ENCODE results near the gene SPAG17.

Gene SPAG17

DNA sequence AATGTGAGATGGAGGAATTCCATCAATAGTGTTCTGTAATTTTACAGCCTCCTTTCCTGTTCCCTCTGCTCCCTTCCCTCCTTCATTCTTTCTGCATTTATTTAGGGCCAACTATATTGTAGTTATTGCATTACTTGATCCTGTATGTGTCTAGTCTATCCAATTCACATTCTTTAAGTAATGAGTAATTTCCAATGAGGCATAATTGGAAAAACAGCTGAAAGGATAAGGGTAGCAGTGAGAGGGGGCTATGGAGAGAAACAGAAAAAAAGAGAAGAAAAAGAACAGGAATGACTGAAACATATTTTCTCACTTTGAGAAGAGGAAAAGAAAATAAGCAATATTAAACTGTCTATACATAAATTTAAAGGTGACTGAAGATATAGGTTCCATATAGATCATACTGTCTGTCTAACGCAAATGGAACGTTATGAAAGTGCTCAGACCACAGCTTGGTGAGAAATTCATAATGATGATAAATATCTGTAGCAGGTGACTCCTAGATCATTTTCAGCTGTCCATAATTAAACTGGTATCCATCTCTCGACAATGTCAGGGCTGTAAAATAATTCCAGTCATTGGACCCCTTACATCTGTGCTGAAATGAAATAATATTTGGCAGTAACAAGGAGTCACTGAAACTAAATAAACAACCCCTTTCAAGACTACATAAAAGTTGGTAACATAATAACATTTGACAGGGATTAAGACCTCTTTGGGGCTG, 61.8 kb downstream of the SPAG17 start:
- H3K9ac ChIP-seq (ENCODE audit: low read depth in 1 of 2, low read length in 2 of 2), result no peak overlapping the region

GRCh38 chr1:118122234-118123004, 62.6 kb downstream of the SPAG17 start:
- no peak overlapping the region for H3K27ac ChIP-seq (ENCODE audit: low read depth, low read length)
- H3K9ac ChIP-seq (ENCODE audit: low read depth in 1 of 2, low read length in 2 of 2), result no peak overlapping the region
- no peaks in the 10 kb centered on the region for H3K27me3 ChIP-seq (ENCODE audit: control insufficient read depth in 1 of 2, insufficient read depth in 2 of 2, low read length in 2 of 2)
- H3K4me1 ChIP-seq (ENCODE audit: control insufficient read depth in 1 of 2, insufficient read depth in 2 of 2, low read length in 2 of 2), result no peaks in the 10 kb centered on the region
- H3K9me3 ChIP-seq (ENCODE audit: control insufficient read depth in 1 of 2, low read length in 2 of 2), result no peaks in the 10 kb centered on the region
- H3K36me3 ChIP-seq (ENCODE audit: control insufficient read depth in 1 of 2, insufficient read depth in 2 of 2, low read length in 2 of 2), result no peaks in the 10 kb centered on the region
- no peak overlapping the region for H3K4me3 ChIP-seq (ENCODE audit: low read depth in 1 of 2, low read length in 2 of 2)

More for the DNA sequence above, 61.8 kb downstream of the SPAG17 start:
- Histone ChIP-seq H3K9me3 (ENCODE audit: control insufficient read depth in 1 of 2, low read length in 2 of 2) (no peaks in the 10 kb centered on the region), H3K4me3 (ENCODE audit: low read depth in 1 of 2, low read length in 2 of 2) (no peak overlapping the region), H3K4me1 (ENCODE audit: control insufficient read depth in 1 of 2, insufficient read depth in 2 of 2, low read length in 2 of 2) (no peaks in the 10 kb centered on the region), H3K36me3 (ENCODE audit: control insufficient read depth in 1 of 2, insufficient read depth in 2 of 2, low read length in 2 of 2) (no peaks in the 10 kb centered on the region), H3K27ac (ENCODE audit: low read depth, low read length) (no peak overlapping the region), H3K27me3 (ENCODE audit: control insufficient read depth in 1 of 2, insufficient read depth in 2 of 2, low read length in 2 of 2) (no peaks in the 10 kb centered on the region)

GRCh38 chr1:118118873-118119463, 66.1 kb downstream of the SPAG17 start:
- Histone ChIP-seq H3K4me3 (ENCODE audit: low read depth in 1 of 2, low read length in 2 of 2) (no peak overlapping the region), H3K36me3 (ENCODE audit: control insufficient read depth in 1 of 2, insufficient read depth in 2 of 2, low read length in 2 of 2) (no peaks in the 10 kb centered on the region), H3K4me1 (ENCODE audit: control insufficient read depth in 1 of 2, insufficient read depth in 2 of 2, low read length in 2 of 2) (peaks cover 0 to 13% of the 10 kb centered on the region in 2 donors), H3K27me3 (ENCODE audit: control insufficient read depth in 1 of 2, insufficient read depth in 2 of 2, low read length in 2 of 2) (no peaks in the 10 kb centered on the region), H3K9me3 (ENCODE audit: control insufficient read depth in 1 of 2, low read length in 2 of 2) (no peaks in the 10 kb centered on the region), H3K9ac (ENCODE audit: low read depth in 1 of 2, low read length in 2 of 2) (no peak overlapping the region), H3K27ac (ENCODE audit: low read depth, low read length) (no peak overlapping the region)

DNA sequence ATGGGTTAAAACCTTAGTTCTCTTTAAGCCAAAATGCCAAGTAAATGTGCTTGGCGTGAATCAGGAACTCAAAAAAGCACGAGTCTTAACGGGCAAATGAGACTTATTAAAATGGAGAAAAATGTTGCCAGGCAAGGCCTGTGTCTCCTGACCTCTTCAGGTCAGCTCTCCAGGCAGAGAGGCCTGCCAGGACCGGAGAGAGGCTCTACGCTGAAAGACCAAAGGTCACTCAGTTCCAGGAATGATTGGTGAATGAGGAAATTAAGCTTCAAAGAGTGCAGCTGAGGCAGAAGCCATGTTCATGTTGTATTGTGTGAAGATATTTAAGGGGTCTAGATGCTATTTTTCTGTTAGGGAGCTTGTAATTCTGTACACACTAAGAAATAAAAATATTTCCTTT, 66.6 kb downstream of the SPAG17 start:
- H3K4me3 ChIP-seq (ENCODE audit: low read depth in 1 of 2, low read length in 2 of 2), result no peak overlapping the region
- no peak overlapping the region for H3K27ac ChIP-seq (ENCODE audit: low read depth, low read length)
- no peaks in the 10 kb centered on the region for H3K9me3 ChIP-seq (ENCODE audit: control insufficient read depth in 1 of 2, low read length in 2 of 2)
- no peak overlapping the region for H3K9ac ChIP-seq (ENCODE audit: low read depth in 1 of 2, low read length in 2 of 2)
- peaks cover 0 to 13% of the 10 kb centered on the region in 2 donors for H3K4me1 ChIP-seq (ENCODE audit: control insufficient read depth in 1 of 2, insufficient read depth in 2 of 2, low read length in 2 of 2)
- no peaks in the 10 kb centered on the region for H3K36me3 ChIP-seq (ENCODE audit: control insufficient read depth in 1 of 2, insufficient read depth in 2 of 2, low read length in 2 of 2)
- no peaks in the 10 kb centered on the region for H3K27me3 ChIP-seq (ENCODE audit: control insufficient read depth in 1 of 2, insufficient read depth in 2 of 2, low read length in 2 of 2)

DNA sequence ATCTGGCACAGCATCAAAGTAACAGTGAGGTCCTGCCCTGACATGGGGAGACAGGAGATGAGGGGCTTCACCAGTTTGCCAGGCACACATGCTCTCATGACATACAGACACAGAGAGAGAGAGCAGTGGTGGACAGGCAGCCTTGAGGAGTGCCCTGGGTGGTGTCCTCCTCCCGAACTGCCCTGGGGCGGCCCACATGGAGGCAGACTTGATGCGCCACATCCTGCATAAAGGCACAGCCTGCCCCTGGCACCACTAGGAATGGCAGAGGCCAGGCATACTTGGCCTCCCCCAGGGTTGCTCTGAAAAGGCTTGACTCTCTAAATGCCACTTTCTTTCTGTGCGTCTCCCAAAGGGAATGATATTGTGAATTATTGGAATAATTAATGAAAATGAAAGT, 67.5 kb downstream of the SPAG17 start:
- no peak overlapping the region for H3K27ac ChIP-seq (ENCODE audit: low read depth, low read length)
- H3K27me3 ChIP-seq (ENCODE audit: control insufficient read depth in 1 of 2, insufficient read depth in 2 of 2, low read length in 2 of 2), result no peaks in the 10 kb centered on the region
- no peaks in the 10 kb centered on the region for H3K9me3 ChIP-seq (ENCODE audit: control insufficient read depth in 1 of 2, low read length in 2 of 2)
- no peaks in the 10 kb centered on the region for H3K36me3 ChIP-seq (ENCODE audit: control insufficient read depth in 1 of 2, insufficient read depth in 2 of 2, low read length in 2 of 2)
- peaks cover 0 to 13% of the 10 kb centered on the region in 2 donors for H3K4me1 ChIP-seq (ENCODE audit: control insufficient read depth in 1 of 2, insufficient read depth in 2 of 2, low read length in 2 of 2)
- H3K4me3 ChIP-seq (ENCODE audit: low read depth in 1 of 2, low read length in 2 of 2), result no peak overlapping the region
- H3K9ac ChIP-seq (ENCODE audit: low read depth in 1 of 2, low read length in 2 of 2), result no peak overlapping the region

- no peaks in the 10 kb centered on the region for H3K9me3 ChIP-seq (ENCODE audit: control insufficient read depth in 1 of 2, low read length in 2 of 2)
- no peaks in the 10 kb centered on the region for H3K36me3 ChIP-seq (ENCODE audit: control insufficient read depth in 1 of 2, insufficient read depth in 2 of 2, low read length in 2 of 2)
- H3K4me3 ChIP-seq (ENCODE audit: low read depth in 1 of 2, low read length in 2 of 2), result no peak overlapping the region
- no peak overlapping the region for H3K27ac ChIP-seq (ENCODE audit: low read depth, low read length)
- peaks cover 0 to 13% of the 10 kb centered on the region in 2 donors for H3K4me1 ChIP-seq (ENCODE audit: control insufficient read depth in 1 of 2, insufficient read depth in 2 of 2, low read length in 2 of 2)
- H3K9ac ChIP-seq (ENCODE audit: low read depth in 1 of 2, low read length in 2 of 2), result no peak overlapping the region
- H3K27me3 ChIP-seq (ENCODE audit: control insufficient read depth in 1 of 2, insufficient read depth in 2 of 2, low read length in 2 of 2), result no peaks in the 10 kb centered on the region
Measured at GRCh38 chr1:118116909-118117308, 68.1 kb downstream of the SPAG17 start.

GRCh38 chr1:118116401-118116800, 68.6 kb downstream of the SPAG17 start:
- no peaks in the 10 kb centered on the region for H3K27me3 ChIP-seq (ENCODE audit: control insufficient read depth in 1 of 2, insufficient read depth in 2 of 2, low read length in 2 of 2)
- H3K4me3 ChIP-seq (ENCODE audit: low read depth in 1 of 2, low read length in 2 of 2), result no peak overlapping the region
- H3K9ac ChIP-seq (ENCODE audit: low read depth in 1 of 2, low read length in 2 of 2), result no peak overlapping the region
- no peak overlapping the region for H3K27ac ChIP-seq (ENCODE audit: low read depth, low read length)
- no peaks in the 10 kb centered on the region for H3K9me3 ChIP-seq (ENCODE audit: control insufficient read depth in 1 of 2, low read length in 2 of 2)
- H3K4me1 ChIP-seq (ENCODE audit: control insufficient read depth in 1 of 2, insufficient read depth in 2 of 2, low read length in 2 of 2), result peaks cover 0 to 15% of the 10 kb centered on the region in 2 donors
- no peaks in the 10 kb centered on the region for H3K36me3 ChIP-seq (ENCODE audit: control insufficient read depth in 1 of 2, insufficient read depth in 2 of 2, low read length in 2 of 2)

DNA sequence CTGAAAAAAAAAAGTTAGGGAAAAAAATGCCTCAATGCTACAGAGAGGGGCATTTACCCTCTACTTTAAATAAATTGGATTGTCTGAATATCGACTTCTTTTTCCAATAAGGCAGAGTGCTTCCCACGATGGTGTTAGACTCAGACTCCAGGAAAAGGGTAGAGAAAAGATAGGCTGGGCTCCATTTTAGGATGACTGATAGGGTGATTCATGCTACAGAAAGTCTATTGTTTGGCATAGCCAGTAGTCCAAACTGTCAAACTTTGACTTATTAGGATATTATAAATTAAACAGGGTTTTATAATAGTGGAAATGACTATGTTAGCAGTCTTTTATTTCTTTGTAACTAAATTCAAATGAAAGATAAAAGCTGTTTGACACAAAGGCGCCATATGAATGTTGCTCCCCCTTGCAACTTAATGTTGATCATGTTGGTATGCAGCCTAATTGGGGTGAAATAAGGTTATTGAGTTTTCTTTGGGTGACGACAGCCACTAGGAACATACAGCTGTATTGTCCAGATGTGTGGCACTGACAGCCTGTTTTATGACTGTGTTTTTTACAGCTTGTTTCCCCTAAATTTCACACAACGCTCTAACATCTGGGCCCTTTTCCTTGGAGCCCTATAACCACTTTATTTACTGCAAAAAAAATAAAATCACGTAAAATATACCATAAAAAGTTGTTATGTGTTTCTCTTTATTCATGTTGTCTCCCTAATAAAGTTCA, 69.3 kb downstream of the SPAG17 start:
- no peak overlapping the region for H3K9ac ChIP-seq (ENCODE audit: low read depth in 1 of 2, low read length in 2 of 2)

DNA sequence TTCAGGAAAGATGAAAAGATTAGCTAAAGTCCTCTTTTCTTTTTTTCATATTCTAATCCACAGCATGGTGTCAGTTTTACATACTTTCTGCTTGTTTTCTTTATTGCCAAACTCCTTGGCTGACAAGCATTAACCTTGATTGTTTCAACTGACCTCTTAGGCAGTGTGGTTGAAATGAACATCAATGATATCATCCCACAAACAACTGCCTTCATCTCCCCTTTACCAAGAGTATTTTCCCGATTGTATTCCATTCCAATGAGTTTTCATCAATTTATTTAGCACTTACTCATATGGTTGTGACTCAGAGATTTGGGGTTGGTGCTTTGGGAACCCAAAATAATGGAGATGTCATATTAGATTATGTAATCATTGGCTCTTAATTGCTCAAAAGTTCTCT, 71.8 kb downstream of the SPAG17 start:
- no peak overlapping the region for H3K4me3 ChIP-seq (ENCODE audit: low read depth in 1 of 2, low read length in 2 of 2)
- no peak overlapping the region for H3K9ac ChIP-seq (ENCODE audit: low read depth in 1 of 2, low read length in 2 of 2)
- H3K27ac ChIP-seq (ENCODE audit: low read depth, low read length), result no peak overlapping the region
- no peaks in the 10 kb centered on the region for H3K27me3 ChIP-seq (ENCODE audit: control insufficient read depth in 1 of 2, insufficient read depth in 2 of 2, low read length in 2 of 2)
- peaks cover 0 to 24% of the 10 kb centered on the region in 2 donors for H3K4me1 ChIP-seq (ENCODE audit: control insufficient read depth in 1 of 2, insufficient read depth in 2 of 2, low read length in 2 of 2)
- H3K9me3 ChIP-seq (ENCODE audit: control insufficient read depth in 1 of 2, low read length in 2 of 2), result no peaks in the 10 kb centered on the region
- no peaks in the 10 kb centered on the region for H3K36me3 ChIP-seq (ENCODE audit: control insufficient read depth in 1 of 2, insufficient read depth in 2 of 2, low read length in 2 of 2)

More for the DNA sequence above, 69.3 kb downstream of the SPAG17 start:
- Histone ChIP-seq H3K27me3 (ENCODE audit: control insufficient read depth in 1 of 2, insufficient read depth in 2 of 2, low read length in 2 of 2) (no peaks in the 10 kb centered on the region), H3K27ac (ENCODE audit: low read depth, low read length) (no peak overlapping the region), H3K9me3 (ENCODE audit: control insufficient read depth in 1 of 2, low read length in 2 of 2) (no peaks in the 10 kb centered on the region), H3K36me3 (ENCODE audit: control insufficient read depth in 1 of 2, insufficient read depth in 2 of 2, low read length in 2 of 2) (no peaks in the 10 kb centered on the region), H3K4me1 (ENCODE audit: control insufficient read depth in 1 of 2, insufficient read depth in 2 of 2, low read length in 2 of 2) (peaks cover 0 to 21% of the 10 kb centered on the region in 2 donors), H3K4me3 (ENCODE audit: low read depth in 1 of 2, low read length in 2 of 2) (no peak overlapping the region)

Measured in duodenal mucosa (tissue), 2 donors.